GM23248 (cell line): ENCODE measurements around the gene HTR5A. TPM values are rescaled to one million over a fixed set of nuclear protein-coding genes. Genes with fewer than 3 reads are reported as not detected.
"Not testable (repeated sequence)": the region's sequence is repeated elsewhere in the genome, so short reads cannot be mapped to it uniquely, and the experiment has no call there.

Experiments
- DNase-seq: peaks from one replicate; pipeline ENCODE4 v3.0.0-alpha.2; 2015
- H2AFZ ChIP-seq: fragments of 200-600 bp; sonication (generic); 2 replicates; pipeline ENCODE4 v1.6.1; 2016; ENCODE audit warnings: antibody characterized with exemption
- H3F3A ChIP-seq: fragments of 200-600 bp; sonication (generic); 2 replicates; pipeline ENCODE4 v1.6.1; 2016; ENCODE audit warnings: mild to moderate bottlenecking, antibody characterized with exemption, mixed run types; ENCODE audit not compliant: insufficient read depth
- H3K27ac ChIP-seq: fragments of 200-600 bp; sonication (generic); 2 replicates; pipeline ENCODE4 v1.5.1; 2016; ENCODE audit warnings: mild to moderate bottlenecking
- H3K27me3 ChIP-seq: fragments of 200-600 bp; sonication (generic); replicated peaks from 2 replicates; pipeline ENCODE4 v1.6.1; 2016; ENCODE audit warnings: mild to moderate bottlenecking; ENCODE audit not compliant: insufficient read depth
- H3K36me3 ChIP-seq: fragments of 200-600 bp; sonication (generic); 2 replicates; pipeline ENCODE4 v1.6.1; 2016; ENCODE audit warnings: low read depth, mild to moderate bottlenecking
- H3K4me1 ChIP-seq: fragments of 200-600 bp; sonication (generic); 2 replicates; pipeline ENCODE4 v1.6.1; 2016; ENCODE audit warnings: mild to moderate bottlenecking; ENCODE audit not compliant: insufficient read depth
- H3K4me2 ChIP-seq: fragments of 200-600 bp; sonication (generic); one replicate; pipeline ENCODE4 v1.6.1; 2016; ENCODE audit warnings: mild to moderate bottlenecking; ENCODE audit not compliant: unreplicated experiment
- H3K4me3 ChIP-seq: fragments of 200-600 bp; sonication (generic); 2 replicates; pipeline ENCODE4 v1.5.1; 2016; ENCODE audit warnings: mild to moderate bottlenecking
- H3K79me2 ChIP-seq: fragments of 200-600 bp; sonication (generic); 2 replicates; pipeline ENCODE4 v1.6.1; 2016; ENCODE audit warnings: mild to moderate bottlenecking; ENCODE audit not compliant: insufficient read depth
- H3K9ac ChIP-seq: fragments of 200-600 bp; sonication (generic); 2 replicates; pipeline ENCODE4 v1.6.1; 2016; ENCODE audit warnings: mild to moderate bottlenecking
- H3K9me2 ChIP-seq: fragments of 200-600 bp; sonication (generic); 2 replicates; pipeline ENCODE4 v1.6.1; 2016; ENCODE audit warnings: mixed run types, mild to moderate bottlenecking, moderate library complexity; ENCODE audit not compliant: insufficient read depth
- H3K9me3 ChIP-seq: fragments of 200-600 bp; sonication (generic); one replicate; pipeline ENCODE4 v1.6.1; 2017; ENCODE audit warnings: low read depth
- H4K20me1 ChIP-seq: fragments of 200-600 bp; sonication (generic); 2 replicates; pipeline ENCODE4 v1.6.0; 2016; ENCODE audit not compliant: insufficient read depth
- EZH2 ChIP-seq: fragments of 200-600 bp; sonication (generic); IDR thresholded peaks from 2 replicates; pipeline ENCODE4 v1.6.1; 2018; ENCODE audit warnings: antibody characterized with exemption, mild to moderate bottlenecking; ENCODE audit not compliant: insufficient read depth, poor library complexity, severe bottlenecking
- EZH2phosphoT487 ChIP-seq: fragments of 200-600 bp; sonication (generic); IDR thresholded peaks from 2 replicates; pipeline ENCODE4 v1.6.1; 2018; ENCODE audit warnings: antibody characterized with exemption, moderate library complexity, mild to moderate bottlenecking, low read depth; ENCODE audit not compliant: insufficient read depth
- WGBS, 2 experiments: methylation state at CpG; one replicate each; pipeline ENCODE4 v1.1.6; 2015 to 2017; ENCODE audit warnings: low lambda C conversion rate in 2 of 2, low coverage in 1 of 2; ENCODE audit errors: missing lambda C conversion rate in 2 of 2; 5-methylcytosine and 5-hydroxymethylcytosine counted together
- in situ Hi-C: fragments of 300-500 bp; cut with MboI; formaldehyde crosslinking; loops from 2 replicates; pipeline ENCODE4 v1.15.0; 2020
- polyA plus RNA-seq: library from polyadenylated mRNA; unstranded; fragments of >200 nt; fragmentation: Nextera tagmentation; extraction: Ambion mirVana; gene quantifications from 2 replicates; pipeline ENCODE4 v1.2.1, GENCODE V29; 2016
- total RNA-seq: library from RNA; depleted of rRNA; stranded (reverse); fragments of >200 nt; shearing (Covaris generic); gene quantifications from 2 replicates; pipeline ENCODE4 v1.2.3, GENCODE V29; 2014

The HTR5A gene
- total and polyA plus RNA-seq, 2 experiments from 2014 or later: not detected

GRCh38 chr7:155032978-155033377 lies 37.1 kb upstream of the HTR5A start:
- Histone ChIP-seq H3K36me3 (no peaks in the 10 kb centered on the region), H3K79me2 (no peaks in the 10 kb centered on the region), H3F3A (no peaks in the 10 kb centered on the region), H3K9me2 (no peaks in the 10 kb centered on the region), H3K27me3 (no peaks in the 10 kb centered on the region), H3K4me1 (no peaks in the 10 kb centered on the region), H3K9me3 (no peaks in the 10 kb centered on the region), H3K27ac (no peak overlapping the region), H4K20me1 (no peaks in the 10 kb centered on the region), H3K9ac (no peak overlapping the region), H2AFZ (no peak overlapping the region), H3K4me2 (no peak overlapping the region), H3K4me3 (no peak overlapping the region)
- no peak for TF ChIP-seq EZH2phosphoT487
- no peak for TF ChIP-seq EZH2
- 34 to 35% methylated on average over 6 of the region's 6 CpGs for WGBS, 2 experiments
- no peak for DNase-seq
- in situ Hi-C loops: no loop called here

- H3K27me3 ChIP-seq, DNase-seq, H3K9me3 ChIP-seq, H3K27ac ChIP-seq, H3K4me3 ChIP-seq, H3K4me2 ChIP-seq, H3K9me2 ChIP-seq, H3F3A ChIP-seq, H3K36me3 ChIP-seq, in situ Hi-C loops, H2AFZ ChIP-seq, H3K4me1 ChIP-seq, H3K9ac ChIP-seq, H3K79me2 ChIP-seq, H4K20me1 ChIP-seq: not testable (repeated sequence)
- WGBS, 2 experiments: 42 to 61% methylated on average over 7 to 15 of the region's 15 CpGs
These were observed 35.6 kb upstream of the HTR5A start for GRCh38 chr7:155034495-155034894.

- in situ Hi-C loops: no loop called here
- Histone ChIP-seq H3K4me1 (no peaks in the 10 kb centered on the region), H3K9me2 (no peaks in the 10 kb centered on the region), H3K27me3 (no peaks in the 10 kb centered on the region), H3K36me3 (no peaks in the 10 kb centered on the region), H2AFZ (no peak overlapping the region), H3K79me2 (no peaks in the 10 kb centered on the region), H3K9ac (no peak overlapping the region), H3K4me3 (no peak overlapping the region), H3F3A (no peaks in the 10 kb centered on the region), H4K20me1 (no peaks in the 10 kb centered on the region), H3K4me2 (no peak overlapping the region), H3K27ac (no peak overlapping the region), H3K9me3 (no peaks in the 10 kb centered on the region)
- WGBS, 2 experiments: 26 to 33% methylated on average over 4 of the region's 4 CpGs
- DNase-seq: no peak
- TF ChIP-seq EZH2phosphoT487 (no peak), EZH2 (no peak)
These were observed 31.8 kb upstream of the HTR5A start for GRCh38 chr7:155038335-155038734.

DNA sequence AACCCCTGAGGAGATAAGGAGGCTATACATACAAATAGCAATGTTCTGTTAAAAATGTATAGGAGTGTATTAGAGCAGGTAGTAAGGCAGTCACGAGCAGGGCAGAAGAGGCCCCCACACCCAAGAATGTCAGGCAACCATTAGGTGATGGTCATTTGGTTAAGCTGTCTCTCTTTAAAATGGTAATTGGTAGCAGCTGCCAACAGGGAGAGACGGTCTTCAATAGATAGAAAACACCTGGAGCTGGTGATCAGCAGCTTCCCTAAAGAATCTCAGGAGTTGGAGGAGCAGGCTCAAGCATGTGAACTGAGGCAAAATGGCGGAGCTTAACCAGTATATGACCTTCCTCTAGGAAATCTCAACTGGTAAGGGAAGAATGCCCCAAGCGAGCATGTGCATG lies 26.4 kb upstream of the HTR5A start:
- no peaks in the 10 kb centered on the region for H3K79me2 ChIP-seq
- no peak for DNase-seq
- in situ Hi-C loops: no loop called here

DNA sequence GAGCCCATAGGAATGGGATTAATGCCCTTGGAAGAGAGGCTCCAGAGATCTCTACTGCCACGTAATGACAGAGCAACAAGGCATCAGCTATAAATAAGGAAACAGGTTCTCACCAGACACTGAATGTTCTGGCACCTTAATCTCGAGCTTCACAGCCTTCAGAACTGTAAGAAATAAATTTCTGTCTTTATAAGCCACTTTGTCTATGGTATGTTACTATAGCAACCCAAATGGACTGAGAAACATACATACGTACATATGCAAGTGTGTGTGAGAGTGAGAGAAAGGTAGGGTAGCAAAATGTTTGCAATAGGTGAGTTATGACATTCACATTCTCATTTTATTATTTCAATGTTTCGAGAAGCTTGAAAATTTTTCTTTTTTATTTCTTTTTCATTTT lies 22.1 kb upstream of the HTR5A start:
- H3K4me1 ChIP-seq: no peaks in the 10 kb centered on the region
- no peaks in the 10 kb centered on the region for H4K20me1 ChIP-seq
- no peak overlapping the region for H2AFZ ChIP-seq
- no peaks in the 10 kb centered on the region for H3K9me2 ChIP-seq
- H3K9ac ChIP-seq: no peak overlapping the region
- H3K27ac ChIP-seq: no peak overlapping the region
- no peak overlapping the region for H3K4me3 ChIP-seq
- no peak for DNase-seq
- no peak overlapping the region for H3K4me2 ChIP-seq
- no peak for TF ChIP-seq EZH2
- no peaks in the 10 kb centered on the region for H3K36me3 ChIP-seq
- in situ Hi-C loops: no loop called here
- no peaks in the 10 kb centered on the region for H3F3A ChIP-seq
- H3K79me2 ChIP-seq: no peaks in the 10 kb centered on the region
- 6% methylated on average over 4 of the region's 4 CpGs for WGBS, 2 experiments
- H3K9me3 ChIP-seq: no peaks in the 10 kb centered on the region
- no peaks in the 10 kb centered on the region for H3K27me3 ChIP-seq

More for the DNA sequence above, 26.4 kb upstream of the HTR5A start:
- H3K9me3 ChIP-seq: no peaks in the 10 kb centered on the region
- H3K4me3 ChIP-seq: no peak overlapping the region
- no peaks in the 10 kb centered on the region for H3K4me1 ChIP-seq
- 8 to 10% methylated on average over 4 of the region's 4 CpGs for WGBS, 2 experiments
- no peaks in the 10 kb centered on the region for H3K36me3 ChIP-seq
- H2AFZ ChIP-seq: no peak overlapping the region
- no peak for TF ChIP-seq EZH2
- no peak for TF ChIP-seq EZH2phosphoT487
- H3K27me3 ChIP-seq: no peaks in the 10 kb centered on the region
- no peaks in the 10 kb centered on the region for H4K20me1 ChIP-seq
- H3F3A ChIP-seq: no peaks in the 10 kb centered on the region
- no peak overlapping the region for H3K27ac ChIP-seq
- no peak overlapping the region for H3K4me2 ChIP-seq
- H3K9me2 ChIP-seq: no peaks in the 10 kb centered on the region
- no peak overlapping the region for H3K9ac ChIP-seq
